HG03520 (cell line): ENCODE data around the gene PRKAR1B.
"Not testable (repeated sequence)": the region's sequence is repeated elsewhere in the genome, so short reads cannot be mapped to it uniquely, and the experiment has no call there.

Experiments
- ATAC-seq: cut with Tn5 transposase; IDR thresholded peaks from one replicate; pipeline ENCODE4 v1.9.1; 2021; ENCODE audit warnings: mild to moderate bottlenecking, moderate library complexity; ENCODE audit not compliant: unreplicated experiment

PRKAR1B gene

GRCh38 chr7:563629-564170 lies 163.4 kb downstream of the PRKAR1B start:
- ATAC-seq, result no peak

GRCh38 chr7:562789-563628 lies 164.1 kb downstream of the PRKAR1B start:
- ATAC-seq, result no peak

GRCh38 chr7:562374-562675 lies 164.8 kb downstream of the PRKAR1B start:
- ATAC-seq, result no peak

- ATAC-seq, result no peak
Measured at GRCh38 chr7:561631-562373, 165.3 kb downstream of the PRKAR1B start.

- ATAC-seq, result no peak
Measured at GRCh38 chr7:560966-561630, 166.0 kb downstream of the PRKAR1B start.

GRCh38 chr7:559396-559705 lies 167.7 kb downstream of the PRKAR1B start:
- ATAC-seq, result no peak

GRCh38 chr7:557558-557881 lies 169.6 kb downstream of the PRKAR1B start:
- no peak for ATAC-seq

- ATAC-seq, result no peak
Measured at GRCh38 chr7:556837-557557, 170.1 kb downstream of the PRKAR1B start.

GRCh38 chr7:556291-556826 lies 170.7 kb downstream of the PRKAR1B start:
- ATAC-seq, result no peak

- ATAC-seq, result no peak
Measured at GRCh38 chr7:555551-556160, 171.4 kb downstream of the PRKAR1B start.

- no peak for ATAC-seq
Measured at GRCh38 chr7:553636-554111, 173.4 kb downstream of the PRKAR1B start.

- no peak for ATAC-seq
Measured at GRCh38 chr7:552868-553635, 174.0 kb downstream of the PRKAR1B start.

- not testable (repeated sequence) for ATAC-seq
Measured at GRCh38 chr7:552151-552867, 174.8 kb downstream of the PRKAR1B start.

- ATAC-seq, result not testable (repeated sequence)
Measured at GRCh38 chr7:551615-551970, 175.5 kb downstream of the PRKAR1B start.

GRCh38 chr7:550881-551614 lies 176.0 kb downstream of the PRKAR1B start:
- ATAC-seq, result no peak

GRCh38 chr7:549891-550625 lies 177.0 kb downstream of the PRKAR1B start:
- no peak for ATAC-seq

- ATAC-seq, result no peak
Measured at GRCh38 chr7:549066-549890, 177.8 kb downstream of the PRKAR1B start.
